Esophagus muscularis mucosa (tissue), 3 donors: ENCODE data around the gene TCF23.

Experiments
- CTCF ChIP-seq, 3 experiments: fragments of 200-600 bp in 2 of 3; fragments of 450-650 bp in 1 of 3; sonication (generic) in 2 of 3; IDR thresholded peaks; one replicate each; pipeline ENCODE4 v1.5.1; 2017 to 2019; ENCODE audit warnings: antibody characterized with exemption in 3 of 3, mild to moderate bottlenecking in 2 of 3, moderate library complexity in 1 of 3
- POLR2A ChIP-seq: fragments of 450-650 bp; IDR thresholded peaks from one replicate; pipeline ENCODE4 v1.6.1; 2017; ENCODE audit warnings: antibody characterized with exemption, moderate library complexity, mild to moderate bottlenecking, low read depth
- POLR2AphosphoS5 ChIP-seq, 2 donors: sonication (generic); formaldehyde crosslinking; IDR thresholded peaks; one replicate each; pipeline ENCODE4 v1.6.1; 2017; ENCODE audit warnings: antibody characterized with exemption in 2 of 2

DNA sequence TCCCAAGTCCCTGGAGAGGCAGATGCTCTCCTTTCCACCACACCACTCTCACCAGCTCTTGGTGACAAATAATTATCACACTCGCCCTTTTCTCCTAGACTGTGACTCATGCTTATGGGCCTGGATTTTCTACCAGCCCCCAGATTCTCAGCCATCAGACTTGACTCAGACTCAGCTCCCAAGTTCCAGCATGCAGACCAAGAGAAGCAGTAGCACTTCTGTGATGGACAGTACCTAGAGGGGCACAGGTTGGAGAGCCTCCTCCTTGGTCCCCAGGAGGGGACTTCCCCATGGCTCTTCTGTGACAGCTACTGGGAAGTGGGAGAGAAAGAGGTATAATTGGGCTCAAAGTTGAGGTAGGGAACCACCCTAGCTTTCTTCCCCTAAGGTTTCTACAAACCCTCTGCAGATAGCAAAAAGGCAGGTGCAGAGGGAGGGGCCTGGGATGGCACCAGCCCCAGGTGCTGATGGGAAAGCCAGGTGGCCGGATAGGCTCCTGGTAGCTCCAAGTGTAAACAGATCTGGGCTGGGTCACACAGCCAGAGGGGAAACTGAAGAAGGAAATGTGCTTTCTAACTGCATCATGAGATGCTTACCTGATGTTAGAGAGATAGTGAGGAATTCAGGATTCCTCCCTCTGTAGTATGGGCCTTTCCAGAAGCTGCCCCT is 4.1 kb downstream of the TCF23 start:
- no peak for TF ChIP-seq CTCF (IDR thresholded peaks at IDR 0.05)
- no peak for TF ChIP-seq POLR2AphosphoS5 (IDR thresholded peaks at IDR 0.05)
- TF ChIP-seq POLR2A: no peak
